KMS-11 (cell line): ENCODE results near the gene NLGN3.

ENCODE experiments used
- H2AFZ ChIP-seq: fragments of 200-600 bp; sonication (generic); 2 replicates; pipeline ENCODE4 v1.6.1; 2016; ENCODE audit warnings: antibody characterized with exemption, mixed run types, low read depth
- H3K27ac ChIP-seq: fragments of 200-600 bp; sonication (generic); 2 replicates; pipeline ENCODE4 v1.6.1; 2016; ENCODE audit warnings: mild to moderate bottlenecking, mixed run types
- H3K27me3 ChIP-seq: fragments of 200-600 bp; sonication (generic); 2 replicates; pipeline ENCODE4 v1.6.1; 2017; ENCODE audit warnings: mild to moderate bottlenecking, low read depth, mixed run types, moderate library complexity; ENCODE audit not compliant: insufficient read depth
- H3K36me3 ChIP-seq: fragments of 200-600 bp; sonication (generic); 2 replicates; pipeline ENCODE4 v1.6.1; 2017; ENCODE audit warnings: mild to moderate bottlenecking, mixed run types; ENCODE audit not compliant: insufficient read depth
- H3K4me1 ChIP-seq: fragments of 200-600 bp; sonication (generic); 2 replicates; pipeline ENCODE4 v1.6.1; 2016; ENCODE audit warnings: mild to moderate bottlenecking, low read depth, mixed run types; ENCODE audit not compliant: poor library complexity, severe bottlenecking
- H3K4me2 ChIP-seq: fragments of 200-600 bp; sonication (generic); 2 replicates; pipeline ENCODE4 v1.7.0; 2016; ENCODE audit warnings: mild to moderate bottlenecking, mixed run types
- H3K4me3 ChIP-seq: fragments of 200-600 bp; sonication (generic); IDR thresholded peaks from 2 replicates; pipeline ENCODE4 v1.6.1; 2017; ENCODE audit warnings: low read depth, low read length, mixed read lengths; ENCODE audit not compliant: insufficient read depth
- H3K79me2 ChIP-seq: fragments of 200-600 bp; sonication (generic); 2 replicates; pipeline ENCODE4 v1.6.1; 2016; ENCODE audit warnings: low read depth, mixed run types; ENCODE audit not compliant: insufficient read depth
- H3K9ac ChIP-seq: fragments of 200-600 bp; sonication (generic); 2 replicates; pipeline ENCODE4 v1.6.1; 2016; ENCODE audit warnings: mild to moderate bottlenecking, mixed run types
- H4K20me1 ChIP-seq: fragments of 200-600 bp; sonication (generic); 2 replicates; pipeline ENCODE4 v1.6.1; 2016; ENCODE audit warnings: mild to moderate bottlenecking, mixed run types; ENCODE audit not compliant: insufficient read depth
- CTCF ChIP-seq: fragments of 200-600 bp; sonication (generic); conservative IDR thresholded peaks from 2 replicates; pipeline ENCODE4 v1.6.1; 2017; ENCODE audit warnings: low read depth, mild to moderate bottlenecking, antibody characterized with exemption, low read length, moderate library complexity, mixed read lengths

NLGN3 gene

GRCh38 chrX:71167031-71167781 is 22.6 kb downstream of the NLGN3 start:
- no peak overlapping the region for H3K4me2 ChIP-seq
- TF ChIP-seq CTCF: no peak
- H3K36me3 ChIP-seq: no peaks in the 10 kb centered on the region
- H3K79me2 ChIP-seq: no peaks in the 10 kb centered on the region
- H2AFZ ChIP-seq: no peak overlapping the region
- H3K9ac ChIP-seq: no peak overlapping the region
- no peaks in the 10 kb centered on the region for H3K27me3 ChIP-seq
- no peak overlapping the region for H3K4me3 ChIP-seq
- H4K20me1 ChIP-seq: no peaks in the 10 kb centered on the region
- no peaks in the 10 kb centered on the region for H3K4me1 ChIP-seq
- H3K27ac ChIP-seq: no peak overlapping the region

- no peaks in the 10 kb centered on the region for H3K27me3 ChIP-seq
- no peak overlapping the region for H3K27ac ChIP-seq
These were observed 23.5 kb downstream of the NLGN3 start for GRCh38 chrX:71168134-71168533.

GRCh38 chrX:71169586-71169985 is 24.9 kb downstream of the NLGN3 start:
- H3K9ac ChIP-seq: no peak overlapping the region

More at GRCh38 chrX:71168134-71168533, 23.5 kb downstream of the NLGN3 start:
- Histone ChIP-seq H3K4me1 (no peaks in the 10 kb centered on the region), H3K79me2 (no peaks in the 10 kb centered on the region), H4K20me1 (no peaks in the 10 kb centered on the region), H3K4me2 (no peak overlapping the region), H3K4me3 (no peak overlapping the region), H3K9ac (no peak overlapping the region), H2AFZ (no peak overlapping the region), H3K36me3 (no peaks in the 10 kb centered on the region)
- no peak for TF ChIP-seq CTCF

GRCh38 chrX:71170660-71171059 is 26.0 kb downstream of the NLGN3 start:
- H3K4me2 ChIP-seq: no peak overlapping the region
- no peaks in the 10 kb centered on the region for H3K79me2 ChIP-seq
- H3K4me3 ChIP-seq: no peak overlapping the region
- H3K36me3 ChIP-seq: no peaks in the 10 kb centered on the region
- H3K27me3 ChIP-seq: no peaks in the 10 kb centered on the region
- no peak for TF ChIP-seq CTCF
- H4K20me1 ChIP-seq: no peaks in the 10 kb centered on the region
- no peaks in the 10 kb centered on the region for H3K4me1 ChIP-seq
- no peak overlapping the region for H3K9ac ChIP-seq
- no peak overlapping the region for H3K27ac ChIP-seq
- H2AFZ ChIP-seq: no peak overlapping the region

More at GRCh38 chrX:71169586-71169985, 24.9 kb downstream of the NLGN3 start:
- TF ChIP-seq CTCF: no peak
- H4K20me1 ChIP-seq: no peaks in the 10 kb centered on the region
- no peaks in the 10 kb centered on the region for H3K36me3 ChIP-seq
- no peaks in the 10 kb centered on the region for H3K27me3 ChIP-seq
- H3K27ac ChIP-seq: no peak overlapping the region
- no peaks in the 10 kb centered on the region for H3K4me1 ChIP-seq
- no peaks in the 10 kb centered on the region for H3K79me2 ChIP-seq
- no peak overlapping the region for H3K4me3 ChIP-seq
- H2AFZ ChIP-seq: no peak overlapping the region
- no peak overlapping the region for H3K4me2 ChIP-seq
